Retinal pigment epithelial cell (primary cell): Measurements from ENCODE around the gene TEX53.

Experiments used
- DNase-seq: peaks from one replicate; pipeline ENCODE4 v3.0.0-alpha.2; 2010; ENCODE audit warnings: low read depth
- H3K4me3 ChIP-seq: 2 replicates; pipeline ENCODE4 v1.5.1; 2011; ENCODE audit warnings: mild to moderate bottlenecking, low read length, control low read depth, moderate library complexity
- CTCF ChIP-seq: conservative IDR thresholded peaks from 2 replicates; pipeline ENCODE4 v1.5.1; 2011; ENCODE audit warnings: low read depth, low read length, control low read depth, inconsistent platforms

Gene TEX53

GRCh38 chr9:114657705-114658104 lies at the start of gene TEX53:
Gene TEX53 (minus strand): TSS chr9:114657805. CDS start chr9:114657774, 31 bp downstream.
- no peak within 1 kb of the TSS for H3K4me3 ChIP-seq
- no peak for DNase-seq
- TF ChIP-seq CTCF: no peak

- no peak overlapping the region for H3K4me3 ChIP-seq
- no peak for DNase-seq
- TF ChIP-seq CTCF: no peak
Measured at GRCh38 chr9:114706711-114707110, 49.1 kb upstream of the TEX53 start.

GRCh38 chr9:114701988-114702387 lies 44.4 kb upstream of the TEX53 start:
- H3K4me3 ChIP-seq: no peak overlapping the region
- no peak for TF ChIP-seq CTCF
- DNase-seq: no peak

- TF ChIP-seq CTCF: no peak
- DNase-seq: no peak
- H3K4me3 ChIP-seq: no peak overlapping the region
Measured at GRCh38 chr9:114697951-114698351, 40.3 kb upstream of the TEX53 start.

- DNase-seq: no peak
- no peak overlapping the region for H3K4me3 ChIP-seq
- TF ChIP-seq CTCF: no peak
Measured at GRCh38 chr9:114696814-114697544, 39.4 kb upstream of the TEX53 start.

GRCh38 chr9:114695948-114696347 lies 38.3 kb upstream of the TEX53 start:
- no peak for DNase-seq
- no peak for TF ChIP-seq CTCF
- no peak overlapping the region for H3K4me3 ChIP-seq

- TF ChIP-seq CTCF: no peak
- no peak overlapping the region for H3K4me3 ChIP-seq
- no peak for DNase-seq
Measured at GRCh38 chr9:114694719-114695269, 37.2 kb upstream of the TEX53 start.
